GM23338 (cell line): ENCODE measurements around the gene MPO. TPM values are rescaled to one million over a fixed set of nuclear protein-coding genes. Genes with fewer than 3 reads are reported as not detected.

Source experiments
- ATAC-seq: fragments of 200-7000 bp; cut with Tn5 transposase; 3 replicates; pipeline ENCODE4 v1.9.1; 2020
- DNase-seq: peaks from one replicate; pipeline ENCODE4 v3.0.0-alpha.2; 2015; ENCODE audit warnings: low spot score
- H2AFZ ChIP-seq: fragments of 200-600 bp; sonication (generic); 2 replicates; pipeline ENCODE4 v1.8.0; 2016; ENCODE audit warnings: antibody characterized with exemption, mild to moderate bottlenecking, moderate library complexity
- H3F3A ChIP-seq: fragments of 200-600 bp; sonication (generic); replicated peaks from 2 replicates; pipeline ENCODE4 v1.8.0; 2017; ENCODE audit warnings: antibody characterized with exemption, mixed run types, low read depth
- H3K27ac ChIP-seq: fragments of 200-600 bp; sonication (generic); 2 replicates; pipeline ENCODE4 v1.6.1; 2016; ENCODE audit warnings: low read depth
- H3K27me3 ChIP-seq: fragments of 200-600 bp; sonication (generic); 2 replicates; pipeline ENCODE4 v1.8.0; 2016; ENCODE audit warnings: mild to moderate bottlenecking, mixed run types, moderate library complexity; ENCODE audit not compliant: insufficient read depth
- H3K36me3 ChIP-seq: fragments of 200-600 bp; sonication (generic); 2 replicates; pipeline ENCODE4 v1.8.0; 2016; ENCODE audit warnings: mild to moderate bottlenecking; ENCODE audit not compliant: insufficient read depth
- H3K4me1 ChIP-seq: fragments of 200-600 bp; sonication (generic); 2 replicates; pipeline ENCODE4 v1.8.0; 2016; ENCODE audit warnings: mild to moderate bottlenecking, moderate library complexity; ENCODE audit not compliant: insufficient read depth
- H3K4me2 ChIP-seq: fragments of 200-600 bp; sonication (generic); 2 replicates; pipeline ENCODE4 v1.7.1; 2017; ENCODE audit warnings: mixed run types
- H3K4me3 ChIP-seq: fragments of 200-600 bp; sonication (generic); 2 replicates; pipeline ENCODE4 v1.6.1; 2016; ENCODE audit warnings: mixed run types
- H3K79me2 ChIP-seq: fragments of 200-600 bp; sonication (generic); replicated peaks from 2 replicates; pipeline ENCODE4 v1.8.0; 2017; ENCODE audit warnings: mild to moderate bottlenecking; ENCODE audit not compliant: insufficient read depth
- H3K9me2 ChIP-seq: fragments of 200-600 bp; sonication (generic); 2 replicates; pipeline ENCODE4 v1.8.0; 2017; ENCODE audit not compliant: insufficient read depth
- H4K20me1 ChIP-seq: fragments of 200-600 bp; sonication (generic); replicated peaks from 2 replicates; pipeline ENCODE4 v1.8.0; 2017; ENCODE audit warnings: mild to moderate bottlenecking; ENCODE audit not compliant: insufficient read depth
- H3K27ac Mint-ChIP-seq: 2 replicates; pipeline ENCODE4 v1.8.0; 2020; ENCODE audit warnings: inconsistent platforms, mild to moderate bottlenecking, moderate library complexity, mixed read lengths
- H3K27me3 Mint-ChIP-seq: 3 replicates; pipeline ENCODE4 v1.8.0; 2022; ENCODE audit warnings: low read depth, mild to moderate bottlenecking, moderate library complexity, mixed read lengths, inconsistent platforms; ENCODE audit not compliant: insufficient read depth, poor library complexity
- H3K36me3 Mint-ChIP-seq: 3 replicates; pipeline ENCODE4 v1.8.0; 2021; ENCODE audit warnings: low read depth, mild to moderate bottlenecking, inconsistent platforms, moderate library complexity, mixed read lengths
- H3K4me1 Mint-ChIP-seq: 3 replicates; pipeline ENCODE4 v1.8.0; 2020; ENCODE audit warnings: mild to moderate bottlenecking, inconsistent platforms, mixed read lengths
- H3K4me3 Mint-ChIP-seq: 3 replicates; pipeline ENCODE4 v1.8.0; 2021; ENCODE audit warnings: moderate library complexity, mild to moderate bottlenecking, inconsistent platforms, mixed read lengths
- H3K9me3 Mint-ChIP-seq: 3 replicates; pipeline ENCODE4 v1.8.0; 2020; ENCODE audit warnings: moderate library complexity, mild to moderate bottlenecking, inconsistent platforms, mixed read lengths
- CREB1 ChIP-seq: fragments of 250-450 bp; sonication (Bioruptor Pico); IDR thresholded peaks from 2 replicates; pipeline ENCODE4 v1.5.0; 2020; ENCODE audit warnings: low read depth, mild to moderate bottlenecking, moderate library complexity
- CTCF ChIP-seq, 2 experiments: fragments of 200-600 bp in 1 of 2; sonication (generic) in 1 of 2; conservative IDR thresholded peaks; 2 replicates each; pipeline versions ENCODE4 v1.5.1 to v1.6.1; 2016 to 2017; ENCODE audit warnings: antibody characterized with exemption in 2 of 2, low read depth in 2 of 2, mild to moderate bottlenecking in 2 of 2, moderate library complexity in 1 of 2
- JUNB ChIP-seq: IDR thresholded peaks from one replicate; pipeline ENCODE4 v1.6.1; 2016; ENCODE audit warnings: antibody characterized with exemption; ENCODE audit not compliant: unreplicated experiment
- POLR2AphosphoS5 ChIP-seq: IDR thresholded peaks from 2 replicates; pipeline ENCODE4 v1.6.1; 2016; ENCODE audit warnings: antibody characterized with exemption, low read depth
- REST ChIP-seq: IDR thresholded peaks from one replicate; pipeline ENCODE4 v1.6.1; 2018; ENCODE audit warnings: antibody characterized with exemption; ENCODE audit not compliant: unreplicated experiment
- STAT1 ChIP-seq: IDR thresholded peaks from one replicate; pipeline ENCODE4 v1.6.1; 2016; ENCODE audit warnings: antibody characterized with exemption; ENCODE audit not compliant: unreplicated experiment
- ZNF331 ChIP-seq: fragments of 250-450 bp; sonication (Bioruptor Pico); IDR thresholded peaks from 2 replicates; pipeline ENCODE4 v1.5.0; 2020; ENCODE audit warnings: low read depth, mild to moderate bottlenecking, moderate library complexity
- polyA plus RNA-seq: library from polyadenylated mRNA; unstranded; fragments of >200 nt; fragmentation: Nextera tagmentation; extraction: Ambion mirVana; gene quantifications from 2 replicates; pipeline ENCODE4 v1.2.1, GENCODE V29; 2016
- total RNA-seq: library from RNA; depleted of rRNA; stranded (reverse); fragments of >200 nt; shearing (Covaris generic); gene quantifications from 2 replicates; pipeline ENCODE4 v1.2.3, GENCODE V29; 2014
- TF ChIP-seq, protein P1 (sequence below): IDR thresholded peaks from 2 replicates; pipeline ENCODE4 v1.6.1; 2016; ENCODE audit warnings: antibody characterized with exemption

Gene MPO
- total and polyA plus RNA-seq, 2 experiments from 2014 or later = 0.08 TPM; not detected in 1

- TF ChIP-seq REST = no peak
These were observed 826 bp upstream of the MPO start (continued) for GRCh38 chr17:58281511-58282011.

DNA sequence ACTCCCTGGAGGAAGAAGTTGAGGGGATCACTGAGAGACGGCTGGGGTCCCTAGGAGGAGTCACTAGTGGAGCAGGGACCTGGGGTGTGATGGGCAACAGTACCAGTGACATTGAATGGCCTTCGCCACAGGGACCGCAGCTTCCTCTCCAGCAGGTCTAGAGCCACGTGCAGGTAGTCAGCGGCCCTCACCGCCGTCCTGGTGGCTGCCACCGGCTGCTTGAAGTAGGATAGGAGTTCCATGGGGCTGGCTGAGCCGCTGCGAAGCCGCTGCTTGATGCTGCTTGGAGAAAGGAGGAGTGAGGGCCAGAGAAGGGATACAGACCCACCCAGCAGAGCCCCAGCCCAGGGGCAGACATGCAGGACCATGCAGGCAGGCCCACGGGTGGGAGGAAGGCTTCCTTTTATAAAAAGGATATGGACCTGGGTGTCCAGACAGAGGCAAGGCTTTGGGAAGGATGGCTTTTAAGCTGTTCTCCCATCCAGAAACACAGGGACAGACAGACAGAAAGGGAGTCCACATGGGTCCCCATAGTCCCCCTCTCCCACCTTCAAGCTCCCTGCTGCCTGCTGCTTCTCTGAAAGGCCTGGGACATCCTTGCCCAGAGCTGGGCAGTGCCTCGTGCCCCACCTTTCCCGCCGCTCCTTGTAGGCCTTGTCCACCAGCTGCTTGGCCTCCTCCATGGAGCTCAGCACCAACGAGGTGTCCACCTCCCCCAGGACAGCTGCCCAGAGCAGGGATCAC is 827 bp downstream of the MPO start:
- H3K27me3 ChIP-seq = peaks cover 30% of the 10 kb centered on the region
- no peaks in the 10 kb centered on the region for H3K36me3 ChIP-seq
- peak overlapping the region; percentile 90 for H2AFZ ChIP-seq
- peaks cover 14% of the 10 kb centered on the region; the same call in 1 of the 2 replicates for H3K4me1 ChIP-seq
- no peak overlapping the region for H3K27ac ChIP-seq
- DNase-seq = no peak
- H3K9me3 Mint-ChIP-seq = no peaks in the 10 kb centered on the region
- H3K79me2 ChIP-seq = no peaks in the 10 kb centered on the region
- no peak overlapping the region for H3K4me3 Mint-ChIP-seq
- H3K27me3 Mint-ChIP-seq = peaks cover 21% of the 10 kb centered on the region
- H3F3A ChIP-seq = no peaks in the 10 kb centered on the region
- peak overlapping the region; percentile 16; the same call in 1 of the 2 replicates for H3K4me2 ChIP-seq
- no peaks in the 10 kb centered on the region for H4K20me1 ChIP-seq
- H3K36me3 Mint-ChIP-seq = no peaks in the 10 kb centered on the region
- H3K4me3 ChIP-seq = no peak overlapping the region
- H3K9me2 ChIP-seq = peaks cover 5% of the 10 kb centered on the region; the same call in 1 of the 2 replicates
- peaks cover 20% of the 10 kb centered on the region for H3K4me1 Mint-ChIP-seq
- no peak overlapping the region for H3K27ac Mint-ChIP-seq
- peak; percentile 11 for ATAC-seq
- TF ChIP-seq CREB1 (CRISPR knock-in tag) (no peak), ZNF331 (CRISPR knock-in tag) (no peak), POLR2AphosphoS5 (no peak), CTCF (conservative IDR thresholded peaks at IDR 0.05; ENCODE audit: low read depth in 2 of 2) (no peak), REST (no peak), STAT1 (no peak), JUNB (no peak)
- TF ChIP-seq, protein P1, sequence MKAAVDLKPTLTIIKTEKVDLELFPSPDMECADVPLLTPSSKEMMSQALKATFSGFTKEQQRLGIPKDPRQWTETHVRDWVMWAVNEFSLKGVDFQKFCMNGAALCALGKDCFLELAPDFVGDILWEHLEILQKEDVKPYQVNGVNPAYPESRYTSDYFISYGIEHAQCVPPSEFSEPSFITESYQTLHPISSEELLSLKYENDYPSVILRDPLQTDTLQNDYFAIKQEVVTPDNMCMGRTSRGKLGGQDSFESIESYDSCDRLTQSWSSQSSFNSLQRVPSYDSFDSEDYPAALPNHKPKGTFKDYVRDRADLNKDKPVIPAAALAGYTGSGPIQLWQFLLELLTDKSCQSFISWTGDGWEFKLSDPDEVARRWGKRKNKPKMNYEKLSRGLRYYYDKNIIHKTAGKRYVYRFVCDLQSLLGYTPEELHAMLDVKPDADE = no peak
